PC-3 (cell line): ENCODE results near the gene LAT.

Experiments
- EZH2 ChIP-seq: fragments of 300-600 bp; sonication (generic); IDR thresholded peaks from one replicate; pipeline ENCODE4 v1.6.1; 2017; ENCODE audit warnings: antibody characterized with exemption, mild to moderate bottlenecking, low read length; ENCODE audit not compliant: unreplicated experiment
- TF ChIP-seq, protein P1 (sequence below): fragments of 300-600 bp; sonication (generic); conservative IDR thresholded peaks from 2 replicates; pipeline ENCODE4 v1.5.1; 2017; ENCODE audit warnings: antibody characterized with exemption, low read depth, mild to moderate bottlenecking, low read length

DNA sequence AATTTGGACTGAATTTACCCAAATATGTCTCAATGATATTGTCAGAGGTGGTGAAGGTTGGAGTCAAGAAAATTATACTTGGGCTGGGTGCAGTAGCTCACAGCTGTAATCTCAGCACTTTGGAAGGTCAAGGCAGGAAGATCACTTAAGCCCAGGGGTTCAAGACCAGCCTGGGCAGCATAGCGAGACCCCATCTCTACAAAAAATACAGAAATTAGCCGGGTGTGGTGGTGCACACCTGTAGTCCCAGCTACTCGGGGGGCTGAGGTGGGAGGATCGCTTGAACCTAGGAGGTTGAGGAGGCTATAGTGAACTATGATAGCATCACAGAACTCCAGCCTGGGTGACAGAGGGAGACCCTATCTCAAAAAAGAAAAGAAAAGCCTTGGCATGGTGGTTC lies 40.9 kb downstream of the LAT start:
- TF ChIP-seq EZH2, result no peak
- TF ChIP-seq, protein P1, sequence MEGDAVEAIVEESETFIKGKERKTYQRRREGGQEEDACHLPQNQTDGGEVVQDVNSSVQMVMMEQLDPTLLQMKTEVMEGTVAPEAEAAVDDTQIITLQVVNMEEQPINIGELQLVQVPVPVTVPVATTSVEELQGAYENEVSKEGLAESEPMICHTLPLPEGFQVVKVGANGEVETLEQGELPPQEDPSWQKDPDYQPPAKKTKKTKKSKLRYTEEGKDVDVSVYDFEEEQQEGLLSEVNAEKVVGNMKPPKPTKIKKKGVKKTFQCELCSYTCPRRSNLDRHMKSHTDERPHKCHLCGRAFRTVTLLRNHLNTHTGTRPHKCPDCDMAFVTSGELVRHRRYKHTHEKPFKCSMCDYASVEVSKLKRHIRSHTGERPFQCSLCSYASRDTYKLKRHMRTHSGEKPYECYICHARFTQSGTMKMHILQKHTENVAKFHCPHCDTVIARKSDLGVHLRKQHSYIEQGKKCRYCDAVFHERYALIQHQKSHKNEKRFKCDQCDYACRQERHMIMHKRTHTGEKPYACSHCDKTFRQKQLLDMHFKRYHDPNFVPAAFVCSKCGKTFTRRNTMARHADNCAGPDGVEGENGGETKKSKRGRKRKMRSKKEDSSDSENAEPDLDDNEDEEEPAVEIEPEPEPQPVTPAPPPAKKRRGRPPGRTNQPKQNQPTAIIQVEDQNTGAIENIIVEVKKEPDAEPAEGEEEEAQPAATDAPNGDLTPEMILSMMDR, result no peak
